ENCODE results near the gene ASTN1.

The ASTN1 gene

DNA sequence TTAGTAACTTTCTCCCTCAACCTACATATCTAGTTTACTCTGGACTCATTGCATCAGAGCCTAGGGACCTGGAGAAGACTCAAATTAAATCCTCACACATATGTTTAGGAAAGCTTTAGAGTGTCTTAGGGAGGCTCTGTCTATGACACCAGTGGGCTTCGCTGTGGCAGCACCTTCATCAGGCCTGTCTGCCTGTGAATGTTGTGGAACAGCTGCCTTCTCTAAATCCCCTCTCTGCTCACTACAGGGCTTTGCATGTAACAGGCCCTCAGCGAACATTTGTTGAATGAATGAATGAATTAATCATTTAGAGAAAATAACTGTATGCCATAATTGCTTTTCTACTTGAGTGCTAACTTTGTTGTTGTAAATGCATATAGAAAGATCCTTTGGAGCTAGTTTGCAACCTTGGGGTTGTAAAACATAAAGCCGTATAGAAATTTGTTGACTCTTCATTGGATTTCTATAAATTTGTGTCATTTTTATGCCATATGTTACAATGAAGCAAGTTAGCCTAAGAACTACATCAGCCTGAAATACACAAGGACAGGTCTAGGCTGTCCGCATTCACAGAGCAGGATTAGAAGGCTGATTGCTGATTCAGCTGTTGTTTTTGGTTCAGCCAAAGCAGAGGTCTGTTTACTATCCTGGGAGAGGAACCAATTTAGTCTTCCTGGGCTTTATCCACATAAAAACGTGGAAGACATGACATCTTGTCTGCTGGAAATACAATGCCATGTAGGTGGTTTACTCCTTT is 238.0 kb downstream of the ASTN1 start:
- no peak overlapping the region for H3K4me3 ChIP-seq (ENCODE audit: low read length)
- TF ChIP-seq, protein P1, sequence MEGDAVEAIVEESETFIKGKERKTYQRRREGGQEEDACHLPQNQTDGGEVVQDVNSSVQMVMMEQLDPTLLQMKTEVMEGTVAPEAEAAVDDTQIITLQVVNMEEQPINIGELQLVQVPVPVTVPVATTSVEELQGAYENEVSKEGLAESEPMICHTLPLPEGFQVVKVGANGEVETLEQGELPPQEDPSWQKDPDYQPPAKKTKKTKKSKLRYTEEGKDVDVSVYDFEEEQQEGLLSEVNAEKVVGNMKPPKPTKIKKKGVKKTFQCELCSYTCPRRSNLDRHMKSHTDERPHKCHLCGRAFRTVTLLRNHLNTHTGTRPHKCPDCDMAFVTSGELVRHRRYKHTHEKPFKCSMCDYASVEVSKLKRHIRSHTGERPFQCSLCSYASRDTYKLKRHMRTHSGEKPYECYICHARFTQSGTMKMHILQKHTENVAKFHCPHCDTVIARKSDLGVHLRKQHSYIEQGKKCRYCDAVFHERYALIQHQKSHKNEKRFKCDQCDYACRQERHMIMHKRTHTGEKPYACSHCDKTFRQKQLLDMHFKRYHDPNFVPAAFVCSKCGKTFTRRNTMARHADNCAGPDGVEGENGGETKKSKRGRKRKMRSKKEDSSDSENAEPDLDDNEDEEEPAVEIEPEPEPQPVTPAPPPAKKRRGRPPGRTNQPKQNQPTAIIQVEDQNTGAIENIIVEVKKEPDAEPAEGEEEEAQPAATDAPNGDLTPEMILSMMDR (conservative IDR thresholded peaks at IDR 0.05; ENCODE audit: low read depth, low read length) = no peak
- no peak for DNase-seq (ENCODE audit: low read depth)

DNA sequence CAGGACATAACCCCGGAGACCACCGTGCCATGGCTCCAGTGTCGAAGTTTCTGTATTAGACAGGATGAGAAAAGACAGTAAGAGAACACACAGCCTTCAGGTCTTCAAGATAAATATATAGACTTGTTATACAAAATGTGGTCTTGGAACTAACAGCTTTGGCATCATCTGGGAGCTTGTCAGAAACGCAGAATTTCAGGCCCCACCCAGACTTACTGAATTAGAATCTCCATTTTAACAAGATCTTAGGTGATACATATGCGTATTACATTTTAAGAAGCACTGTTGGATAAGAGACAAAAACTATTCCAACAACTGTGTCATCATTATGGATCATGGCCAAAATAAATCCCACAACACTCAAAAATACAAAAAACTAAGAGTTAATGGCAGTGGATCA is 239.3 kb downstream of the ASTN1 start:
- TF ChIP-seq, protein P1 (conservative IDR thresholded peaks at IDR 0.05; ENCODE audit: low read depth, low read length) = no peak
- DNase-seq (ENCODE audit: low read depth) = no peak

DNA sequence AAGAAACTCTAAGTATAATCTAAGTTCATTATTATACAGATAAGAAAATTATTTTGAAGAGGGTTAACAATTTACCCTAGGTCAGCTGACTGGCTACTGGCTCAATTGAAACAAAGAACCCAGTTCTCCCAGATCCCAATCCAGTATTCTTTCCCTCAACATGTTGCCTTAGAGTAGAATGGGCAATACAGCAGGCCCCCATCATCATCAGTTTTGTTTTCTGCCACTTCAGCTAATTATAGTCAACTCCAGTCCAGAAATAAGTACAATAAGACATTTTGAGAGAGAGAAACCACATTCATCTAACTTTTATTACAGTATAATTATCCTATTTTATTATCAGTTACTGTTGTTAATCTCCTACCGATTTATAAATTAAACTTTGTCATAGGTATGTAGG is 241.2 kb downstream of the ASTN1 start:
- TF ChIP-seq, protein P1 (conservative IDR thresholded peaks at IDR 0.05; ENCODE audit: low read depth, low read length) = no peak
- no peak for DNase-seq (ENCODE audit: low read depth)
- no peak overlapping the region for H3K4me3 ChIP-seq (ENCODE audit: low read length)

More for the DNA sequence above, 239.3 kb downstream of the ASTN1 start:
- H3K4me3 ChIP-seq (ENCODE audit: low read length) = no peak overlapping the region

DNA sequence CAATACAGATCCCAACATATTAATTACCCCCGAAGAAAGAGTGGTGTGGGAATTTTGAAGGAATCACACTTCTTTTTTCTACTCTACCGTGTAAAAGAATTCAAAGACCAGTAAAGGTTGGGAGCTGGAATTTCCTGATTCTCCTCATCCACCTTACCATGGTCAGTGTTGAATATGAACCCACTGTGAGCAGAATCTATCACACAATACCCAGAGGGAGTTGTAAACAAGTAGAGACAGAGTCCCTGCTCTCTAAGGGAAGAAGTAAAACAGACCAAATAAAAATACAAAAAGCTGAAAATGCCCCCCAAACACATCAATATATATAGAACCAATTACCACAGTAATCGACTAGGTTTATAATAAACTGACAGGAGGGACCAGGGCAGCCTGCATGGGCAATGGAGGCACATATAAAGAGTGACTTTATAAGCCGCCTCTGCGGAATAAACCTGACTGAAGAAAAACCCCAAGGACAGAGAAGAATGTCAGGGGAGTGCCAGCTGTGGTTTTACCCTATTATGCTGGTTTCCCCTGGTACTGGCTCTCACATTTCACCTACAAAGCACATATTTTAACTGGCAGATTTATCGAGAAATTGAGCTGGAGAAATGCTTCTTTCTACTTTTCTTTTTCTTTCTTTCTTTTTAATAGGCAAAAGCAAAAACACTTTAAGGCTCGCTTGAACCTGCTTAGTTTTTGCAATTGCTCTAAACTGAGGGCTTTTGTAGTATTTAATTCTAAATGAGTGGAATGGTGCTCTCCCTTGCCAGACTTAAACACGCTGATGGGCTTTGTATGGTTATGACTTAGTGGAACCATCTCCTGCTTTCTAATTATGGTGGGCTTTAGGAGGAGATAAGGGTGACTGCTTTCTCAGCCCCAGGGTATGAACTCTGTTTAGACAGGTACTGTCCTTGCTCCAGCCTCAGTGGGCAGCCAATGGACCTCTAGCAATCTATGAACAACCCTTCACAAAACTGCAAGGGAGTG is 244.8 kb downstream of the ASTN1 start:
- no peak overlapping the region for H3K4me3 ChIP-seq (ENCODE audit: low read length)
- TF ChIP-seq, protein P1 (conservative IDR thresholded peaks at IDR 0.05; ENCODE audit: low read depth, low read length) = no peak
- peak; percentile 33 for DNase-seq (ENCODE audit: low read depth)

DNA sequence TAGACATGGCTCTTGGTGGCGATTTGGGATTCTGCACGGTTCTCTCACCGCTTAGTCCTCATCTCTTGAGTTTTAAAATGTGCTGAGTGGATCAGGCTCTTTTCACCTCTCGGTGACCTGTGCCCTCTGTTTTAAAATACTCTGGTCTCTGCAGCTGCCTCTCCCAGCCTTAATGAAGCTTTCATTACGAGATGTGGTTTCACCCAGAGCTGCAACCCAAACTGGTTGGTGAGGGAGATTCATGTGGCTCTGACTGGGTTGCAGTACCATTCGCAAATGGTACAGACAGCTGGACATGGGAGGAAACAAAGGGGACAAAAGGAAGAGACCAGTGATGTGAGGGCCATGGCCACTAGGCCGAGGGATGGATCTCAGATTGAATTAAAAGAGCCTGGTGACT is 258.9 kb downstream of the ASTN1 start:
- TF ChIP-seq, protein P1 (conservative IDR thresholded peaks at IDR 0.05; ENCODE audit: low read depth, low read length) = no peak
- DNase-seq (ENCODE audit: low read depth) = no peak
- H3K4me3 ChIP-seq (ENCODE audit: low read length) = no peak overlapping the region

DNA sequence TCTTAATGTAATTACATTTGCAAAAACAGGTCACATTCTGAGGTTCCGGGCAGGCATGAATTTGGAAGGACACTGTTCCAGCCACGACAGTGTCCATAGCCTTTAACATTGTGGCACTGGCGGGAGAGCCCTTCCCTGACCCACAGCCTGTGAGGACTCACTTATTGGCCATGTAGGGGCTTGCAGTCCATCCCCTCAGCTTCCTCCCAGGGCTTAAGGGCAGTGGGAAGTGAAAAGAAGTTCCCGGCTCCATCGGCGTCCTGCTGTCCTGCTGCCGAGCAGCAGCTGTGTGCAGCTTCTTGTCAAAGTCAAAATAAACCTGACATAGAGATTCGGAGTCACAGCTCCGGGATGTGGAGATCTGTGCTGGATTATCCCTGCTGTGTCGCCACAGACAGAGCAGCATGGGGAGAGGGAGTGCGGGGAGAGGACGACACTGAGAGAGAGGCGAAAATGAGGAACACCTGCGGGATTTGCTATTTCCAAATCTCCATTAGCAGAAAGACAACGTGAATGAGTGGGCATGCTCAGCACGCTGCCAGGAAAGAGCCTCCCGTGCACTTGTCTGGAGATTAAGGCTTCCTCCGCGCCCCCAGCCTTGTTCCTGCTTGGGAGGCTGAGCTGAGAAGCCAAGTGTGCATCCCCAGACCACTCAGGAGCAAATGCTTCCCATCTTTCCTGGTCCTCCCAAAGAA is 260.3 kb downstream of the ASTN1 start:
- no peak overlapping the region for H3K4me3 ChIP-seq (ENCODE audit: low read length)
- no peak for DNase-seq (ENCODE audit: low read depth)
- TF ChIP-seq, protein P1 (conservative IDR thresholded peaks at IDR 0.05; ENCODE audit: low read depth, low read length) = no peak
